A549 (cell line): Measurements from ENCODE around the gene NEURL2. TPM values are rescaled to one million over a fixed set of nuclear protein-coding genes. Genes with fewer than 3 reads are reported as not detected.

Source experiments
- ATAC-seq, 2 experiments: fragments of 200-7000 bp in 1 of 2; fragments of >200 bp in 1 of 2; cut with Nextera tagmentation in 1 of 2; cut with Tn5 transposase in 1 of 2; 3 replicates each; pipeline versions ENCODE4 v1.8.0 to v1.9.1; 2018 to 2020; ENCODE audit warnings: mild to moderate bottlenecking in 1 of 2, moderate library complexity in 1 of 2
- CTCF ChIA-PET: fragments of 300-600 bp; sonication (Branson Sonifier 250); formaldehyde crosslinking; extraction: SDS; loops from one replicate; lab custom pipeline; 2021; ENCODE audit warnings: antibody characterized with exemption, inconsistent platforms; lab: Yijun Ruan, JAX
- POLR2A ChIA-PET: fragments of 350-600 bp; formaldehyde crosslinking; extraction: SDS; loops from one replicate; lab custom pipeline; 2021; ENCODE audit warnings: antibody characterized with exemption, inconsistent platforms; lab: Yijun Ruan, JAX
- DNase-seq, 2 experiments: peaks; one replicate each; pipeline versions ENCODE4 v3.0.0 to v3.0.0-alpha.2; 2011 to 2016; ENCODE audit warnings: low read depth in 1 of 2, low spot score in 1 of 2
- FAIRE-seq: peaks from 2 replicates; lab custom pipeline; 2011; peaks lifted over from hg19 to GRCh38; lab: Jason Lieb, UNC
- H3K27ac ChIP-seq, 2 experiments: fragments of >200 bp; sonication (Bioruptor Twin); formaldehyde crosslinking; 3 replicates each; pipeline ENCODE4 v1.5.1; 2016 to 2017
- H3K4me1 ChIP-seq: fragments of >200 bp; sonication (Bioruptor Twin); formaldehyde crosslinking; 3 replicates; pipeline ENCODE4 v1.6.1; 2016
- H3K4me2 ChIP-seq: fragments of >200 bp; sonication (Bioruptor Twin); formaldehyde crosslinking; 3 replicates; pipeline ENCODE4 v1.6.1; 2016
- H3K4me3 ChIP-seq: fragments of >200 bp; sonication (Bioruptor Twin); formaldehyde crosslinking; 3 replicates; pipeline ENCODE4 v1.5.1; 2016
- H3K9me3 ChIP-seq: fragments of >200 bp; sonication (Bioruptor Twin); formaldehyde crosslinking; 3 replicates; pipeline ENCODE4 v1.6.1; 2016
- ATOH8 ChIP-seq: fragments of 250-450 bp; sonication (Bioruptor Pico); IDR thresholded peaks from 2 replicates; pipeline ENCODE4 v1.5.0; 2020; ENCODE audit warnings: low read depth, mild to moderate bottlenecking, moderate library complexity
- CBX2 ChIP-seq: fragments of 200-600 bp; sonication (generic); IDR thresholded peaks from 2 replicates; pipeline ENCODE4 v1.6.1; 2016; ENCODE audit warnings: low read depth, mild to moderate bottlenecking, borderline replicate concordance
- CHD2 ChIP-seq: fragments of 150-350 bp; IDR thresholded peaks from 2 replicates; pipeline ENCODE4 v1.6.1; 2014; ENCODE audit warnings: low read length; ENCODE audit not compliant: partially characterized antibody
- CHD4 ChIP-seq: fragments of 200-600 bp; sonication (generic); IDR thresholded peaks from 2 replicates; pipeline ENCODE4 v1.6.1; 2016; ENCODE audit warnings: antibody characterized with exemption, mild to moderate bottlenecking, borderline replicate concordance
- EHMT2 ChIP-seq: fragments of 200-600 bp; sonication (generic); IDR thresholded peaks from 2 replicates; pipeline ENCODE4 v1.6.1; 2016; ENCODE audit warnings: antibody characterized with exemption, low read depth, mild to moderate bottlenecking, moderate library complexity
- ESRRA ChIP-seq: fragments of 150-350 bp; IDR thresholded peaks from 2 replicates; pipeline ENCODE4 v1.6.1; 2014; ENCODE audit warnings: mild to moderate bottlenecking, low read length, borderline replicate concordance
- GATA3 ChIP-seq: IDR thresholded peaks from 2 replicates; pipeline ENCODE4 v1.6.1; 2012; ENCODE audit warnings: borderline replicate concordance
- JUN ChIP-seq, 2 experiments: fragments of >200 bp; sonication (Bioruptor Twin); formaldehyde crosslinking; IDR thresholded peaks; 2 replicates in 1 of 2; 3 replicates in 1 of 2; pipeline ENCODE4 v1.6.1; 2016 to 2017
- JUNB ChIP-seq: fragments of >200 bp; sonication (Bioruptor Twin); formaldehyde crosslinking; IDR thresholded peaks from 2 replicates; pipeline ENCODE4 v1.6.1; 2016
- MAZ ChIP-seq: fragments of 150-350 bp; IDR thresholded peaks from 2 replicates; pipeline ENCODE4 v1.6.1; 2014; ENCODE audit warnings: antibody characterized with exemption, low read depth, low read length, borderline replicate concordance
- MYC ChIP-seq: IDR thresholded peaks from 2 replicates; pipeline ENCODE4 v1.6.1; 2012; ENCODE audit warnings: mild to moderate bottlenecking, inconsistent platforms, low read length, improper control_type of control experiment, borderline replicate concordance
- NR3C1 ChIP-seq: fragments of >200 bp; sonication (Bioruptor Twin); formaldehyde crosslinking; IDR thresholded peaks from 3 replicates; pipeline ENCODE4 v1.6.1; 2017
- POLR2AphosphoS2 ChIP-seq: conservative IDR thresholded peaks from 2 replicates; pipeline ENCODE4 v1.6.1; 2012; ENCODE audit warnings: low read length, improper control_type of control experiment, inconsistent platforms
- RCOR1 ChIP-seq: fragments of 150-350 bp; IDR thresholded peaks from 2 replicates; pipeline ENCODE4 v1.6.1; 2014; ENCODE audit warnings: antibody characterized with exemption, low read length, low read depth
- RFX5 ChIP-seq: fragments of 450-650 bp; IDR thresholded peaks from 2 replicates; pipeline ENCODE4 v1.7.1; 2014; ENCODE audit warnings: antibody characterized with exemption, mild to moderate bottlenecking, moderate library complexity
- RNF2 ChIP-seq: fragments of 200-600 bp; sonication (generic); IDR thresholded peaks from 2 replicates; pipeline ENCODE4 v1.6.1; 2016; ENCODE audit warnings: low read depth, mild to moderate bottlenecking, antibody characterized with exemption, moderate library complexity, borderline replicate concordance
- SREBF2 ChIP-seq: fragments of 450-650 bp; IDR thresholded peaks from 2 replicates; pipeline ENCODE4 v1.6.1; 2014; ENCODE audit warnings: mild to moderate bottlenecking, moderate library complexity
- TFCP2L1 ChIP-seq: fragments of 250-450 bp; sonication (Bioruptor Pico); IDR thresholded peaks from 2 replicates; pipeline ENCODE4 v1.5.0; 2021; ENCODE audit warnings: mild to moderate bottlenecking
- ZC3H11A ChIP-seq: fragments of 450-650 bp; IDR thresholded peaks from 2 replicates; pipeline ENCODE4 v1.6.1; 2014; ENCODE audit warnings: antibody characterized with exemption, mild to moderate bottlenecking
- ZFP36 ChIP-seq: fragments of 450-650 bp; IDR thresholded peaks from 2 replicates; pipeline ENCODE4 v1.6.1; 2014; ENCODE audit warnings: borderline replicate concordance; ENCODE audit not compliant: partially characterized antibody
- ZSCAN20 ChIP-seq: fragments of 250-450 bp; sonication (Bioruptor Pico); IDR thresholded peaks from 2 replicates; pipeline ENCODE4 v1.8.0; 2022; ENCODE audit warnings: mild to moderate bottlenecking, moderate library complexity
- WGBS: methylation state at CpG from one replicate; pipeline ENCODE4 v1.1.6; 2017; ENCODE audit errors: missing lambda C conversion rate; 5-methylcytosine and 5-hydroxymethylcytosine counted together
- polyA plus RNA-seq, 4 experiments: library from polyadenylated mRNA; depleted of rRNA in 3 of 4; stranded (reverse); fragments of >200 nt; fragmentation: RNase III in 1 of 4; extraction: RNeasy Plus Mini Kit Qiagen cat#74134 plus additional on column Dnase treatment in 1 of 4; gene quantifications; 2 replicates in 3 of 4; 3 replicates in 1 of 4; pipeline ENCODE4 v1.2.3, GENCODE V29; 2011 to 2017
- TF ChIP-seq, protein P1 (sequence below): IDR thresholded peaks from 2 replicates; pipeline ENCODE4 v1.6.1; 2012
- TF ChIP-seq, protein P2 (sequence below): fragments of >200 bp; sonication (Bioruptor Twin); formaldehyde crosslinking; IDR thresholded peaks from 2 replicates; pipeline ENCODE4 v1.6.1; 2016
- TF ChIP-seq, protein P3 (sequence below): fragments of >200 bp; sonication (Bioruptor Twin); formaldehyde crosslinking; IDR thresholded peaks from 3 replicates; pipeline ENCODE4 v1.5.1; 2016

NEURL2 gene
- polyA plus RNA-seq, 2 of the 4 experiments (the other 2 are of a cell fraction): 0.57 to 1.4 TPM

DNA sequence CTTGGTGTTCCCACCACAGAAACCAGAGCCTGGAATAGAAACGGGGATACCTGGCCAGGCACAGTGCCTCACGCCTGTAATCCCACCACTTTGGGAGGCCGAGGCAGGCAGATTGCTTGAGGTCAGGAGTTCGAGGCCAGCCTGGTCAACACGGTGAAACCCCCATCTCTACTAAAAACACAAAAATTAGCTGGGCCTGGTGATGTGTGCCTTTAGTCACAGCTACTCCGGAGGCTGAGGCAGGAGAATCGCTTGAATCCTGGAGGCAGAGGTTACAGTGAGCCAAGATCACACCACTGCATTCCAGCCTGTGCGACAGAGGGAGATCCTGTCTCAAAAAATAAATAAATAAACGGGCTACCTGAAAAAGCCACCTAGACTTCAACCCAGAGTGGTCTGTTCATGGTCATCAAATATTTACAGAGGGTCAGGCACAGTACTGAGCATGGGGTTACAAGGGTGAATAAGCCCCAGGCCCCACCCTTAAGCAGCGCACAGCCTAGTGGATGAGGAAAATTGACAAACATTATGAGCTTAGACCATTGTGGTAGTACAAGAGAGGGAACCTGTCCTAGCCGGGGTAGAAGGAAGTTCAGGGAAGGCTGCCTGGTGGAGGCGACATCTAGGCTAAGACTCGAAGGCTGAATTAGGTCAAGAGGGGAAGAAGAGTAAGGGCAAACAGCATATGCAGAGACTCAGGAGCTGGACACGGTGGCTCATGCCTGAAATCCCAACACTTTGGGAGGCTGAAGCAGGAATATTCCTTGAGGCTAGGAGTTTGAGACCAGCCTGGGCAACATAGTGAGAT is 36.3 kb upstream of the NEURL2 start:
- H3K9me3 ChIP-seq: no peaks in the 10 kb centered on the region
- TF ChIP-seq SREBF2 (no peak), ZFP36 (peak; percentile 12)
- H3K4me1 ChIP-seq: no peaks in the 10 kb centered on the region
- H3K4me3 ChIP-seq: no peak overlapping the region
- DNase-seq (no peak), FAIRE-seq (no peak), ATAC-seq (peak; percentile 22 to 40; a peak in 4 of 6 replicates)
- CTCF ChIA-PET: interaction anchor here (0.8 to 1.5 kb wide), 3 partner anchors 17 to 102 kb away, joined by 3 read pairs; no protein-coding TSS in a partner anchor
- no peak overlapping the region for H3K27ac ChIP-seq
- POLR2A ChIA-PET: no interaction called here
- no peak overlapping the region for H3K4me2 ChIP-seq
- WGBS: 56% methylated on average over 14 of the region's 14 CpGs

- POLR2A ChIA-PET: interaction anchor here (5.0 kb wide), 1 partner anchor 7 kb away, joined by 30 read pairs; the partner anchor contains the start of gene PCIF1
- 67% methylated on average over 2 of the region's 2 CpGs for WGBS
- no peaks in the 10 kb centered on the region for H3K9me3 ChIP-seq
- no peak overlapping the region for H3K4me2 ChIP-seq
- no peak; a peak in 1 of 6 replicates for ATAC-seq
- H3K4me3 ChIP-seq: no peak overlapping the region
- no peak for TF ChIP-seq ZFP36
- no peak for TF ChIP-seq RCOR1
- TF ChIP-seq ESRRA: no peak
- no peak for TF ChIP-seq TFCP2L1
- no peak for TF ChIP-seq ZC3H11A
- no peak for TF ChIP-seq POLR2AphosphoS2
- no peak for TF ChIP-seq MAZ
- no peak for TF ChIP-seq MYC
- no peak for TF ChIP-seq JUNB
- TF ChIP-seq, all 56 proteins: peak for 0
- Histone ChIP-seq H3K27ac (no peak overlapping the region), H3K4me1 (no peaks in the 10 kb centered on the region)
- CTCF ChIA-PET: interaction anchor here (0.8 to 1.5 kb wide), 3 partner anchors 9 to 43 kb away, joined by 3 read pairs; no protein-coding TSS in a partner anchor
- FAIRE-seq (no peak), DNase-seq (no peak)
These were observed 35.7 kb upstream of the NEURL2 start for GRCh38 chr20:45926731-45927070.

- Histone ChIP-seq H3K4me3 (no peak overlapping the region), H3K4me2 (no peak overlapping the region), H3K9me3 (no peaks in the 10 kb centered on the region), H3K4me1 (no peaks in the 10 kb centered on the region), H3K27ac (no peak overlapping the region)
- TF ChIP-seq RFX5: no peak
- no peak for TF ChIP-seq ATOH8
- TF ChIP-seq JUN (IDR thresholded peaks at IDR 0.05): no peak
- TF ChIP-seq RNF2: no peak
- TF ChIP-seq, protein P1, sequence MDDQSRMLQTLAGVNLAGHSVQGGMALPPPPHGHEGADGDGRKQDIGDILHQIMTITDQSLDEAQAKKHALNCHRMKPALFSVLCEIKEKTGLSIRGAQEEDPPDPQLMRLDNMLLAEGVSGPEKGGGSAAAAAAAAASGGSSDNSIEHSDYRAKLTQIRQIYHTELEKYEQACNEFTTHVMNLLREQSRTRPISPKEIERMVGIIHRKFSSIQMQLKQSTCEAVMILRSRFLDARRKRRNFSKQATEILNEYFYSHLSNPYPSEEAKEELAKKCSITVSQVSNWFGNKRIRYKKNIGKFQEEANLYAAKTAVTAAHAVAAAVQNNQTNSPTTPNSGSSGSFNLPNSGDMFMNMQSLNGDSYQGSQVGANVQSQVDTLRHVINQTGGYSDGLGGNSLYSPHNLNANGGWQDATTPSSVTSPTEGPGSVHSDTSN: no peak
- no peak for TF ChIP-seq EHMT2
- no peak for TF ChIP-seq CHD2
- TF ChIP-seq GATA3: no peak
- TF ChIP-seq, protein P2, sequence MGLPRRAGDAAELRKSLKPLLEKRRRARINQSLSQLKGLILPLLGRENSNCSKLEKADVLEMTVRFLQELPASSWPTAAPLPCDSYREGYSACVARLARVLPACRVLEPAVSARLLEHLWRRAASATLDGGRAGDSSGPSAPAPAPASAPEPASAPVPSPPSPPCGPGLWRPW: no peak
- TF ChIP-seq JUNB: no peak
- TF ChIP-seq CBX2: no peak
- TF ChIP-seq ESRRA: no peak
- no peak for TF ChIP-seq ZSCAN20 (CRISPR knock-in tag)
- TF ChIP-seq, protein P3, sequence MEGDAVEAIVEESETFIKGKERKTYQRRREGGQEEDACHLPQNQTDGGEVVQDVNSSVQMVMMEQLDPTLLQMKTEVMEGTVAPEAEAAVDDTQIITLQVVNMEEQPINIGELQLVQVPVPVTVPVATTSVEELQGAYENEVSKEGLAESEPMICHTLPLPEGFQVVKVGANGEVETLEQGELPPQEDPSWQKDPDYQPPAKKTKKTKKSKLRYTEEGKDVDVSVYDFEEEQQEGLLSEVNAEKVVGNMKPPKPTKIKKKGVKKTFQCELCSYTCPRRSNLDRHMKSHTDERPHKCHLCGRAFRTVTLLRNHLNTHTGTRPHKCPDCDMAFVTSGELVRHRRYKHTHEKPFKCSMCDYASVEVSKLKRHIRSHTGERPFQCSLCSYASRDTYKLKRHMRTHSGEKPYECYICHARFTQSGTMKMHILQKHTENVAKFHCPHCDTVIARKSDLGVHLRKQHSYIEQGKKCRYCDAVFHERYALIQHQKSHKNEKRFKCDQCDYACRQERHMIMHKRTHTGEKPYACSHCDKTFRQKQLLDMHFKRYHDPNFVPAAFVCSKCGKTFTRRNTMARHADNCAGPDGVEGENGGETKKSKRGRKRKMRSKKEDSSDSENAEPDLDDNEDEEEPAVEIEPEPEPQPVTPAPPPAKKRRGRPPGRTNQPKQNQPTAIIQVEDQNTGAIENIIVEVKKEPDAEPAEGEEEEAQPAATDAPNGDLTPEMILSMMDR: no peak
- no peak for TF ChIP-seq NR3C1
- TF ChIP-seq MAZ: no peak
- no peak for TF ChIP-seq CHD4
- no peak for TF ChIP-seq RCOR1
- TF ChIP-seq ZFP36: no peak
- 48% methylated on average over 9 of the region's 9 CpGs for WGBS
- ChIA-PET CTCF (interaction anchor here (0.8 to 1.5 kb wide), 4 partner anchors 9 to 44 kb away, joined by 3 read pairs; no protein-coding TSS in a partner anchor), POLR2A (interaction anchor here (5.0 kb wide), 1 partner anchor 8 kb away, joined by 30 read pairs; the partner anchor contains the start of gene PCIF1)
- FAIRE-seq (no peak), DNase-seq (no peak), ATAC-seq (no peak; a peak in 1 of 6 replicates)
These were observed 35.0 kb upstream of the NEURL2 start for GRCh38 chr20:45925821-45926506.
